Neural crest cell (in vitro differentiated cells): ENCODE data around the gene FAAP100. TPM values are rescaled to one million over a fixed set of nuclear protein-coding genes. Genes with fewer than 3 reads are reported as not detected.

Experiments used
- DNase-seq: peaks from one replicate; pipeline ENCODE4 v3.0.0; 2021; ENCODE audit warnings: low read depth, mixed read lengths, low spot score
- H3K27ac Mint-ChIP-seq: one replicate; pipeline ENCODE4 v1.8.0; 2021; ENCODE audit warnings: mild to moderate bottlenecking, mixed read lengths; ENCODE audit not compliant: unreplicated experiment
- H3K27me3 Mint-ChIP-seq: 2 replicates; pipeline ENCODE4 v1.8.0; 2021; ENCODE audit warnings: low read depth, mild to moderate bottlenecking, mixed read lengths
- H3K36me3 Mint-ChIP-seq: 2 replicates; pipeline ENCODE4 v1.8.0; 2021; ENCODE audit warnings: low read depth, mild to moderate bottlenecking, mixed read lengths
- H3K4me1 Mint-ChIP-seq: 2 replicates; pipeline ENCODE4 v1.8.0; 2021; ENCODE audit warnings: mixed read lengths
- H3K4me3 Mint-ChIP-seq: one replicate; pipeline ENCODE4 v1.8.0; 2021; ENCODE audit warnings: mild to moderate bottlenecking, mixed read lengths
- H3K9me3 Mint-ChIP-seq: 2 replicates; pipeline ENCODE4 v1.8.0; 2021; ENCODE audit warnings: mixed read lengths
- total RNA-seq: library from RNA; stranded (reverse); gene quantifications from 2 replicates; pipeline ENCODE4 v1.2.1, GENCODE V29; 2021
- TF ChIP-seq, protein P1 (sequence below): fragments of 200-600 bp; sonication (generic); conservative IDR thresholded peaks from 2 replicates; pipeline ENCODE4 v1.5.0; 2021; ENCODE audit warnings: antibody characterized with exemption, mild to moderate bottlenecking

Gene FAAP100
- total RNA-seq, 1 donor from 2014 or later: 48.3 TPM

DNA sequence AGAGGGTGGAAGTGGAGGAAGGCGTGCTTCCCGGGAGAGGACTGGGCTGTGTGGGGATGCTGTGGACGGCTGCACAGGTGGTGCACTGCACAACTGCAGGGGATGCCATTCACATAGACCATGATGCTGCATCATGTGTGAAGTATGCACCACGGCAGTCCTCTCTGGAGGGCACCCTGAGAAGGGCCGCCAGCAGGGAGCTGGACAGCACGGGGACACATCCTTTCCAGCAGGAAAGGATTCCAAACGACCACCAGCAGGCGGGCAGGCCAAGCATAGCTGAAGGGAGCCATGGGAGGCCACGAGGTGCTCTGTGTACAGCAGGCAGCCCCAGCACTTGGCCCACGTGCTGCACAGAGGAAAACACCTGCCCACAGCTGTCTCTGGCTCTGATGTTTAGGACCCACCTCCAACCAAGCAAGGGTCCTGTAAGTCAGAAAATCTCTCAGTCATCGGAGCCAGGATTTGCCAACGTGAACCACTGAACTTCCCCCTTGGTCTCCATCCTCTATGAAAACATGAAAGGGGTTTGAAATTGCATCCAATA lies 49.6 kb downstream of the FAAP100 start:
- no peak for DNase-seq
- Mint-ChIP-seq H3K9me3 (peaks cover 3% of the 10 kb centered on the region), H3K4me3 (peak overlapping the region; percentile 59), H3K36me3 (peaks cover 3% of the 10 kb centered on the region), H3K27ac (no peak overlapping the region), H3K27me3 (peaks cover 28% of the 10 kb centered on the region), H3K4me1 (peaks cover 1% of the 10 kb centered on the region)
- TF ChIP-seq, protein P1, sequence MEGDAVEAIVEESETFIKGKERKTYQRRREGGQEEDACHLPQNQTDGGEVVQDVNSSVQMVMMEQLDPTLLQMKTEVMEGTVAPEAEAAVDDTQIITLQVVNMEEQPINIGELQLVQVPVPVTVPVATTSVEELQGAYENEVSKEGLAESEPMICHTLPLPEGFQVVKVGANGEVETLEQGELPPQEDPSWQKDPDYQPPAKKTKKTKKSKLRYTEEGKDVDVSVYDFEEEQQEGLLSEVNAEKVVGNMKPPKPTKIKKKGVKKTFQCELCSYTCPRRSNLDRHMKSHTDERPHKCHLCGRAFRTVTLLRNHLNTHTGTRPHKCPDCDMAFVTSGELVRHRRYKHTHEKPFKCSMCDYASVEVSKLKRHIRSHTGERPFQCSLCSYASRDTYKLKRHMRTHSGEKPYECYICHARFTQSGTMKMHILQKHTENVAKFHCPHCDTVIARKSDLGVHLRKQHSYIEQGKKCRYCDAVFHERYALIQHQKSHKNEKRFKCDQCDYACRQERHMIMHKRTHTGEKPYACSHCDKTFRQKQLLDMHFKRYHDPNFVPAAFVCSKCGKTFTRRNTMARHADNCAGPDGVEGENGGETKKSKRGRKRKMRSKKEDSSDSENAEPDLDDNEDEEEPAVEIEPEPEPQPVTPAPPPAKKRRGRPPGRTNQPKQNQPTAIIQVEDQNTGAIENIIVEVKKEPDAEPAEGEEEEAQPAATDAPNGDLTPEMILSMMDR: no peak

DNA sequence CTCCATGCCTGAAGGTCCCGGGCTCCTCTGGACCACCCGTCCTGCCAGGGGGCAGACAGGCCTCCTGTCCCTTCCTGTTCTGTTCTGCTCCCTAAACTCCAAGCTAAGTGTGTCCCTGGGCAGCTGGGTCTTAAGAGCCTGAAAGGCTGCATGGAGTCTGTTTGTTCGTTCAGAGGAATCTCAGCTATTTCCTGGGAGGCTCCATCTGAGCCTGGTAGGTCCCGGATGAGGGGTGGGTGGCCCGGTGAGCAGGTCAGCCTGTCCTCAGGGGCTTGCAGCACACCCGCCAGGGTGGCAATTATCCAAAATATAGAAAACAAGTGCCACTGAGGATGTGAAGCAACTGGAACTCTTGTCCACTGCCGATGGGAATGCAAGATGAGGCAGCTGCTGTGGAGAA lies 52.1 kb downstream of the FAAP100 start:
- peaks cover 3% of the 10 kb centered on the region for H3K9me3 Mint-ChIP-seq
- peaks cover 1% of the 10 kb centered on the region for H3K4me1 Mint-ChIP-seq
- H3K36me3 Mint-ChIP-seq: peaks cover 2% of the 10 kb centered on the region
- DNase-seq: no peak
- TF ChIP-seq, protein P1: no peak
- peaks cover 16% of the 10 kb centered on the region for H3K27me3 Mint-ChIP-seq
- no peak overlapping the region for H3K27ac Mint-ChIP-seq
- no peak overlapping the region for H3K4me3 Mint-ChIP-seq

DNA sequence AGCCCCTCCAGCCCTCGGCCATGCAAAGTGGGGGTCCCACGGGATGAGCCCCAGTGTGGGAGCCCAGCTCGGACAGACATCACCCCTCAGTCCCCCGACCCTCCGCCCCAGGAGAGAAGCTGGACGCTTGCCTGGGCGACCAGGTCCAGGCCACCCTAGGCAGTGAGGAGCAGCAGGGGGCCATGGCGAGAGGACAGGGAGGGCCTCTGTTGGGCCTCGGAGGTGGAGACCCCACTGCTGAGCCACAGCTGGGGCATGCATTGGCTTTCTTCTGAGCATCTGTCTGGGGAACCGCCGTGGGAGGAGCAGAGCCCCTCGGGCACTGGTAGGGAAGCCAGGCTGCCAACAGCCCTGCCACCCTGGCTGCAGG lies 52.6 kb downstream of the FAAP100 start:
- Mint-ChIP-seq H3K4me3 (no peak overlapping the region), H3K4me1 (peaks cover 6% of the 10 kb centered on the region), H3K36me3 (peaks cover under 1% of the 10 kb centered on the region), H3K27me3 (peaks cover 12% of the 10 kb centered on the region), H3K27ac (no peak overlapping the region), H3K9me3 (peaks cover under 1% of the 10 kb centered on the region)
- no peak for DNase-seq
- TF ChIP-seq, protein P1: no peak

DNA sequence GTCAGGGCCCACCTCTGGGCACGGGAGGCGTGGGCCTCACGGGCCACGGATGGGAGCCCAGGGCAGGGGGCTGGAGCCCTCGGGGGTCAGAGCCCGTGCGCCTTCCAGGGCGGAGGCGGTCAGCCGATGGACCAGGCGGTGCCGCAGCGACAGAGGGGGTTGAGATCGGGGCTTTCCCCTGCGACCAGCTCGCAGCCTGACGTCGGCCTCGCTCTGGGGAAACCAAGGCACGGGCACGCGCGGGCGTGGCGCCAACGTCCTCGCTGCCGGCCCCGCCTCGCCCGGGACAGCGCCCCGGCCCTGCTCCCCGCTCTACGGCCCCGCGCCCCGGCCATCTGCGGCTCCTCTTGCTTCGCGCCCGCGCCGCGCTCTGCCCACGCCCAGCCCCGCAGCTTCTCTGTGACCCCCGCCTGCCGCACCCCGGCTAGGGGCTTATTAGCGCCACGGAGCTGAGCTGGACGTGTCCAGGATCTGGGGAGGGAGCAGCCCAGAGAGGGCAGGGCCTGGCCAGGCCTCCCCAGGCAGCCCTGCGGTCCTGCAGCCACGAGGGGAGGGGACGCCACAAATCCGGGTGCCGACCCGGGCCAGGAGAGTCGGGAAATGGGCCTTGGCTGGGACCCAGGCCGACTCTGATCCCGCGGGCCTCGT lies 53.1 kb downstream of the FAAP100 start:
- DNase-seq: no peak
- H3K4me1 Mint-ChIP-seq: peaks cover 7% of the 10 kb centered on the region
- no peak overlapping the region for H3K4me3 Mint-ChIP-seq
- no peak overlapping the region for H3K27ac Mint-ChIP-seq
- H3K36me3 Mint-ChIP-seq: no peaks in the 10 kb centered on the region
- TF ChIP-seq, protein P1: no peak
- H3K27me3 Mint-ChIP-seq: peaks cover 11% of the 10 kb centered on the region
- H3K9me3 Mint-ChIP-seq: no peaks in the 10 kb centered on the region

DNA sequence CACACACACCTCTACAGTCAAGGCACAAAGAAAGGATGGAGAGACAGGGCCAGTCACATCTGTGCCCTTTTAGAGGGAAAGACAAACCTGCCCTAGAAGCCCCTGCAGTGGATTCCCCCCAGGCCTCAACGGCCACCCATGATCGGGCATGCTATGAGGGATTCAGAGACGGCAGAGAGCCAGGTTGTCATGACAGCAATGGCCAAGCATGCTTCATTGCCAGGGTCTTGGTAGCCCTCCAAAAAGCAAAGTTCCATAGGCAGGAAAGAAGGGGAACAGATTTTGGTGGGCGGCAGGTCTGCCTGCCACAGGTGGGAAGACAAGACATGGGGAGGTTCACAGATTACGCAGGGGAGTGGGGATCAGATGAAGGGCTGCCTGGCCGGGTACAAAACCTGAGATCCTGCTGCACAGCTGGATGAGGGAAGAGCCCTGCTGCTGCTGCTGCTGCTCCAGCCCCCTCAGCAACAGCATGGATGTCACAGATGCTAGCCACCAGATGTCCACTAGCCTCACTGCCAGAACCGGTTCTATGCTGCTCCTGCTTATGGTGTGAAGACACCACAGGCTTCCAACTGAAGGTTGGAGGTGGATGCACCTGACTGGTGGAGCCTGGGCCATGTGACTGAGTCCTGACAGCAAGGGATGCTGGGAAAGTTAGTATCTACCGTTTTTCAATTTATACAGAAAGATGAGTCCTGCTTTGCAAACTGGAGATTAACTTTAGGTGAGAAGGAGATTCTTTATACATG lies 57.4 kb downstream of the FAAP100 start:
- no peak for DNase-seq
- Mint-ChIP-seq H3K4me1 (peaks cover 20% of the 10 kb centered on the region), H3K9me3 (no peaks in the 10 kb centered on the region), H3K27ac (no peak overlapping the region), H3K36me3 (no peaks in the 10 kb centered on the region), H3K27me3 (peaks cover 9% of the 10 kb centered on the region), H3K4me3 (no peak overlapping the region)
- TF ChIP-seq, protein P1: no peak
